Suprapubic skin (tissue), 3 donors: Measurements from ENCODE around the gene CCDC88A.

Experiments
- EP300 ChIP-seq: sonication (generic); formaldehyde crosslinking; IDR thresholded peaks from one replicate; pipeline ENCODE4 v1.6.1; 2017; ENCODE audit warnings: antibody characterized with exemption
- POLR2A ChIP-seq, 2 donors: fragments of 450-650 bp; IDR thresholded peaks; one replicate each; pipeline ENCODE4 v1.6.1; 2017; ENCODE audit warnings: antibody characterized with exemption in 2 of 2, mild to moderate bottlenecking in 2 of 2, moderate library complexity in 2 of 2
- TF ChIP-seq, protein P1 (sequence below), 2 donors: fragments of 200-600 bp in 1 of 2; fragments of 450-650 bp in 1 of 2; sonication (generic) in 1 of 2; IDR thresholded peaks; one replicate each; pipeline ENCODE4 v1.5.1; 2016 to 2019; ENCODE audit warnings: antibody characterized with exemption in 2 of 2, mild to moderate bottlenecking in 1 of 2, moderate library complexity in 1 of 2

DNA sequence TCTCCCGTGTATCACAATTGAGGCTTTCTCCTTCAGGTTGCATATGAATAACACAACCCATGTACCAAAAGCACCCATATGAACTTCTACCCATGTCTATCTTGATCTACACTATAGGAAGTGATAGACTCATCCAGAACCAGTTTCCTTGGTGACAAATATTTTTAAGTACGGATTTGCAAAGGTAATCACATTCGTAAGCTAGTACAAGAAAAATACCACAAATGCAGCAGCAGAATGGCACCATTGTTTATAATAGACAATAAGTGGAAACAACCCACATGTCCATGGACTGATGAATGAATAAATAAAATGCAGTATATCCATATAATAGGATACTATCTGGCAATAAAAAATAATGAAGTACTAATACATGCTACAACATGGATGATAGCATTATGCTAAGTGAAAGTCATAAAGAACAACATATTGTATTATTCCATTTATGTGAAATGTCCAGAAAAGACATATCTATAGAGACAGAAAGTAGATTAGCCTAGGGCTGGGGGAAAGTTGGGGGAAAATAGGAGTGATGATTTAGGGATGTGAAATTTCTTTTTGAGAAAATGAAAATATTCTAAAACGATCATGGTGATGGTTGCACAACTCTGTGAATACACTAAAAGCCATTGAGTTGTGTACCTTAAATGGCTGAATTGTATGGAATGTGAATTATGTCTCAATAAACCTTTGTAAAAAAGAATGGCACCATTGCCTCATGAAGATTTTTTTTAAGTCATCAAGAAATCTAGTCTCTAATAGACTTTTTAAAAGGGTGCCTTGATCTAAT, 3.4 kb upstream of the CCDC88A start:
- TF ChIP-seq, protein P1, sequence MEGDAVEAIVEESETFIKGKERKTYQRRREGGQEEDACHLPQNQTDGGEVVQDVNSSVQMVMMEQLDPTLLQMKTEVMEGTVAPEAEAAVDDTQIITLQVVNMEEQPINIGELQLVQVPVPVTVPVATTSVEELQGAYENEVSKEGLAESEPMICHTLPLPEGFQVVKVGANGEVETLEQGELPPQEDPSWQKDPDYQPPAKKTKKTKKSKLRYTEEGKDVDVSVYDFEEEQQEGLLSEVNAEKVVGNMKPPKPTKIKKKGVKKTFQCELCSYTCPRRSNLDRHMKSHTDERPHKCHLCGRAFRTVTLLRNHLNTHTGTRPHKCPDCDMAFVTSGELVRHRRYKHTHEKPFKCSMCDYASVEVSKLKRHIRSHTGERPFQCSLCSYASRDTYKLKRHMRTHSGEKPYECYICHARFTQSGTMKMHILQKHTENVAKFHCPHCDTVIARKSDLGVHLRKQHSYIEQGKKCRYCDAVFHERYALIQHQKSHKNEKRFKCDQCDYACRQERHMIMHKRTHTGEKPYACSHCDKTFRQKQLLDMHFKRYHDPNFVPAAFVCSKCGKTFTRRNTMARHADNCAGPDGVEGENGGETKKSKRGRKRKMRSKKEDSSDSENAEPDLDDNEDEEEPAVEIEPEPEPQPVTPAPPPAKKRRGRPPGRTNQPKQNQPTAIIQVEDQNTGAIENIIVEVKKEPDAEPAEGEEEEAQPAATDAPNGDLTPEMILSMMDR (IDR thresholded peaks at IDR 0.05), result no peak
- TF ChIP-seq POLR2A (IDR thresholded peaks at IDR 0.05) (no peak), EP300 (no peak)
